Activated CD4-positive, CD25-positive, alpha-beta regulatory T cell treated with anti-CD3 and anti-CD28 coated beads, Interleukin-2, amount 50 U/mL, for 24 hours (primary cell): Measurements from ENCODE around the gene CADM1.
"Not testable (repeated sequence)": the region's sequence is repeated elsewhere in the genome, so short reads cannot be mapped to it uniquely, and the experiment has no call there.

Experiments used
- ATAC-seq, 2 donors: fragments of 150-1000 bp; cut with Tn5 transposase; one replicate each; pipeline ENCODE4 v1.10.0; 2021; ENCODE audit warnings: mild to moderate bottlenecking in 1 of 2, moderate library complexity in 1 of 2

The CADM1 gene

GRCh38 chr11:115476463-115477286, 27.5 kb downstream of the CADM1 start:
- ATAC-seq: no peak

GRCh38 chr11:115475564-115475963, 28.7 kb downstream of the CADM1 start:
- no peak for ATAC-seq

- not testable (repeated sequence) for ATAC-seq
These were observed 29.9 kb downstream of the CADM1 start for GRCh38 chr11:115474306-115474705.

- no peak for ATAC-seq
These were observed 31.0 kb downstream of the CADM1 start for GRCh38 chr11:115473167-115473566.

- no peak for ATAC-seq
These were observed 32.8 kb downstream of the CADM1 start for GRCh38 chr11:115471367-115471766.

- no peak for ATAC-seq
These were observed 33.3 kb downstream of the CADM1 start for GRCh38 chr11:115470928-115471327.

- ATAC-seq: no peak
These were observed 34.9 kb downstream of the CADM1 start for GRCh38 chr11:115469361-115469760.

GRCh38 chr11:115466122-115466521, 38.1 kb downstream of the CADM1 start:
- ATAC-seq: no peak

- ATAC-seq: no peak
These were observed 39.9 kb downstream of the CADM1 start for GRCh38 chr11:115464269-115464668.

GRCh38 chr11:115463606-115464005, 40.6 kb downstream of the CADM1 start:
- ATAC-seq: no peak

GRCh38 chr11:115462757-115463156, 41.5 kb downstream of the CADM1 start:
- no peak for ATAC-seq

GRCh38 chr11:115462004-115462541, 42.1 kb downstream of the CADM1 start:
- ATAC-seq: no peak

GRCh38 chr11:115460512-115460911, 43.7 kb downstream of the CADM1 start:
- ATAC-seq: no peak

- ATAC-seq: no peak
These were observed 44.7 kb downstream of the CADM1 start for GRCh38 chr11:115459563-115459962.

GRCh38 chr11:115458877-115459276, 45.3 kb downstream of the CADM1 start:
- no peak for ATAC-seq

- no peak for ATAC-seq
These were observed 48.2 kb downstream of the CADM1 start for GRCh38 chr11:115456019-115456418.

GRCh38 chr11:115455613-115456012, 48.6 kb downstream of the CADM1 start:
- no peak for ATAC-seq

GRCh38 chr11:115454525-115454924, 49.7 kb downstream of the CADM1 start:
- no peak for ATAC-seq

GRCh38 chr11:115453693-115454490, 50.3 kb downstream of the CADM1 start:
- no peak for ATAC-seq

GRCh38 chr11:115452241-115452640, 52.0 kb downstream of the CADM1 start:
- no peak for ATAC-seq

GRCh38 chr11:115450519-115450918, 53.7 kb downstream of the CADM1 start:
- ATAC-seq: no peak

- no peak for ATAC-seq
These were observed 56.8 kb downstream of the CADM1 start for GRCh38 chr11:115447273-115447864.

GRCh38 chr11:115446214-115446613, 58.0 kb downstream of the CADM1 start:
- no peak for ATAC-seq
